Measurements from ENCODE around the gene NFASC. TPM values are rescaled to one million over a fixed set of nuclear protein-coding genes. Genes with fewer than 3 reads are reported as not detected.

Gene NFASC
- total and polyA plus RNA-seq, 2 experiments from 2014 or later: 3.9 to 11.7 TPM

DNA sequence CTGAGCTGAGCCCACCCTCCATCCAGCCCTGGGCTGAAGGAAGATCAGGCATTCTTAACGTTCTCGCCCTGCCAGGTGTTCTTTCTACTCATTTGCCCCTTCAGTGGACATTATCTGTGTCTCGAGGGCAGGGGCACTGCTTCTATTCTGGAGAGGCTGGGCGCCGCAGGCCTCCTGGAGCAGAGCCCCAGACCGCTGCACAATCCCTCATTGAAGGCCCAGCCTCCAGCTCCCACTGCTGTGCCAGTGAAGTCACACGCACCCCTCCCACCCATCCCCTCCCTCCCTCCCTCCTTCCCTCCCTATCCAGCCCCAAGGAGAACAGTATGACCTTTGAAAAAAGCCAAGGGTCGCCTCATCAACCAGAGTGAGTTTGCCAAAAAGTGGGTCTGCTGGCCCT, 76.7 kb downstream of the NFASC start (continued):
- TF ChIP-seq, protein P1, sequence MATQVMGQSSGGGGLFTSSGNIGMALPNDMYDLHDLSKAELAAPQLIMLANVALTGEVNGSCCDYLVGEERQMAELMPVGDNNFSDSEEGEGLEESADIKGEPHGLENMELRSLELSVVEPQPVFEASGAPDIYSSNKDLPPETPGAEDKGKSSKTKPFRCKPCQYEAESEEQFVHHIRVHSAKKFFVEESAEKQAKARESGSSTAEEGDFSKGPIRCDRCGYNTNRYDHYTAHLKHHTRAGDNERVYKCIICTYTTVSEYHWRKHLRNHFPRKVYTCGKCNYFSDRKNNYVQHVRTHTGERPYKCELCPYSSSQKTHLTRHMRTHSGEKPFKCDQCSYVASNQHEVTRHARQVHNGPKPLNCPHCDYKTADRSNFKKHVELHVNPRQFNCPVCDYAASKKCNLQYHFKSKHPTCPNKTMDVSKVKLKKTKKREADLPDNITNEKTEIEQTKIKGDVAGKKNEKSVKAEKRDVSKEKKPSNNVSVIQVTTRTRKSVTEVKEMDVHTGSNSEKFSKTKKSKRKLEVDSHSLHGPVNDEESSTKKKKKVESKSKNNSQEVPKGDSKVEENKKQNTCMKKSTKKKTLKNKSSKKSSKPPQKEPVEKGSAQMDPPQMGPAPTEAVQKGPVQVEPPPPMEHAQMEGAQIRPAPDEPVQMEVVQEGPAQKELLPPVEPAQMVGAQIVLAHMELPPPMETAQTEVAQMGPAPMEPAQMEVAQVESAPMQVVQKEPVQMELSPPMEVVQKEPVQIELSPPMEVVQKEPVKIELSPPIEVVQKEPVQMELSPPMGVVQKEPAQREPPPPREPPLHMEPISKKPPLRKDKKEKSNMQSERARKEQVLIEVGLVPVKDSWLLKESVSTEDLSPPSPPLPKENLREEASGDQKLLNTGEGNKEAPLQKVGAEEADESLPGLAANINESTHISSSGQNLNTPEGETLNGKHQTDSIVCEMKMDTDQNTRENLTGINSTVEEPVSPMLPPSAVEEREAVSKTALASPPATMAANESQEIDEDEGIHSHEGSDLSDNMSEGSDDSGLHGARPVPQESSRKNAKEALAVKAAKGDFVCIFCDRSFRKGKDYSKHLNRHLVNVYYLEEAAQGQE (IDR thresholded peaks at IDR 0.05; ENCODE audit: unreplicated experiment): no peak

GRCh38 chr1:204947747-204948146, 77.1 kb downstream of the NFASC start:
- Mint-ChIP-seq H3K4me1 (peaks cover 13% of the 10 kb centered on the region), H3K27ac (no peak overlapping the region), H3K27me3 (ENCODE audit: insufficient read depth, low read depth, poor library complexity) (peaks cover 3% of the 10 kb centered on the region), H3K9me3 (no peaks in the 10 kb centered on the region), H3K4me3 (no peak overlapping the region), H3K36me3 (ENCODE audit: low read depth) (no peaks in the 10 kb centered on the region)
- TF ChIP-seq NANOG (IDR thresholded peaks at IDR 0.05; ENCODE audit: borderline replicate concordance) (no peak), ZNF114 (CRISPR knock-in tag; IDR thresholded peaks at IDR 0.05) (no peak)
- TF ChIP-seq, protein P1 (IDR thresholded peaks at IDR 0.05; ENCODE audit: unreplicated experiment): no peak
- TF ChIP-seq, protein P2, sequence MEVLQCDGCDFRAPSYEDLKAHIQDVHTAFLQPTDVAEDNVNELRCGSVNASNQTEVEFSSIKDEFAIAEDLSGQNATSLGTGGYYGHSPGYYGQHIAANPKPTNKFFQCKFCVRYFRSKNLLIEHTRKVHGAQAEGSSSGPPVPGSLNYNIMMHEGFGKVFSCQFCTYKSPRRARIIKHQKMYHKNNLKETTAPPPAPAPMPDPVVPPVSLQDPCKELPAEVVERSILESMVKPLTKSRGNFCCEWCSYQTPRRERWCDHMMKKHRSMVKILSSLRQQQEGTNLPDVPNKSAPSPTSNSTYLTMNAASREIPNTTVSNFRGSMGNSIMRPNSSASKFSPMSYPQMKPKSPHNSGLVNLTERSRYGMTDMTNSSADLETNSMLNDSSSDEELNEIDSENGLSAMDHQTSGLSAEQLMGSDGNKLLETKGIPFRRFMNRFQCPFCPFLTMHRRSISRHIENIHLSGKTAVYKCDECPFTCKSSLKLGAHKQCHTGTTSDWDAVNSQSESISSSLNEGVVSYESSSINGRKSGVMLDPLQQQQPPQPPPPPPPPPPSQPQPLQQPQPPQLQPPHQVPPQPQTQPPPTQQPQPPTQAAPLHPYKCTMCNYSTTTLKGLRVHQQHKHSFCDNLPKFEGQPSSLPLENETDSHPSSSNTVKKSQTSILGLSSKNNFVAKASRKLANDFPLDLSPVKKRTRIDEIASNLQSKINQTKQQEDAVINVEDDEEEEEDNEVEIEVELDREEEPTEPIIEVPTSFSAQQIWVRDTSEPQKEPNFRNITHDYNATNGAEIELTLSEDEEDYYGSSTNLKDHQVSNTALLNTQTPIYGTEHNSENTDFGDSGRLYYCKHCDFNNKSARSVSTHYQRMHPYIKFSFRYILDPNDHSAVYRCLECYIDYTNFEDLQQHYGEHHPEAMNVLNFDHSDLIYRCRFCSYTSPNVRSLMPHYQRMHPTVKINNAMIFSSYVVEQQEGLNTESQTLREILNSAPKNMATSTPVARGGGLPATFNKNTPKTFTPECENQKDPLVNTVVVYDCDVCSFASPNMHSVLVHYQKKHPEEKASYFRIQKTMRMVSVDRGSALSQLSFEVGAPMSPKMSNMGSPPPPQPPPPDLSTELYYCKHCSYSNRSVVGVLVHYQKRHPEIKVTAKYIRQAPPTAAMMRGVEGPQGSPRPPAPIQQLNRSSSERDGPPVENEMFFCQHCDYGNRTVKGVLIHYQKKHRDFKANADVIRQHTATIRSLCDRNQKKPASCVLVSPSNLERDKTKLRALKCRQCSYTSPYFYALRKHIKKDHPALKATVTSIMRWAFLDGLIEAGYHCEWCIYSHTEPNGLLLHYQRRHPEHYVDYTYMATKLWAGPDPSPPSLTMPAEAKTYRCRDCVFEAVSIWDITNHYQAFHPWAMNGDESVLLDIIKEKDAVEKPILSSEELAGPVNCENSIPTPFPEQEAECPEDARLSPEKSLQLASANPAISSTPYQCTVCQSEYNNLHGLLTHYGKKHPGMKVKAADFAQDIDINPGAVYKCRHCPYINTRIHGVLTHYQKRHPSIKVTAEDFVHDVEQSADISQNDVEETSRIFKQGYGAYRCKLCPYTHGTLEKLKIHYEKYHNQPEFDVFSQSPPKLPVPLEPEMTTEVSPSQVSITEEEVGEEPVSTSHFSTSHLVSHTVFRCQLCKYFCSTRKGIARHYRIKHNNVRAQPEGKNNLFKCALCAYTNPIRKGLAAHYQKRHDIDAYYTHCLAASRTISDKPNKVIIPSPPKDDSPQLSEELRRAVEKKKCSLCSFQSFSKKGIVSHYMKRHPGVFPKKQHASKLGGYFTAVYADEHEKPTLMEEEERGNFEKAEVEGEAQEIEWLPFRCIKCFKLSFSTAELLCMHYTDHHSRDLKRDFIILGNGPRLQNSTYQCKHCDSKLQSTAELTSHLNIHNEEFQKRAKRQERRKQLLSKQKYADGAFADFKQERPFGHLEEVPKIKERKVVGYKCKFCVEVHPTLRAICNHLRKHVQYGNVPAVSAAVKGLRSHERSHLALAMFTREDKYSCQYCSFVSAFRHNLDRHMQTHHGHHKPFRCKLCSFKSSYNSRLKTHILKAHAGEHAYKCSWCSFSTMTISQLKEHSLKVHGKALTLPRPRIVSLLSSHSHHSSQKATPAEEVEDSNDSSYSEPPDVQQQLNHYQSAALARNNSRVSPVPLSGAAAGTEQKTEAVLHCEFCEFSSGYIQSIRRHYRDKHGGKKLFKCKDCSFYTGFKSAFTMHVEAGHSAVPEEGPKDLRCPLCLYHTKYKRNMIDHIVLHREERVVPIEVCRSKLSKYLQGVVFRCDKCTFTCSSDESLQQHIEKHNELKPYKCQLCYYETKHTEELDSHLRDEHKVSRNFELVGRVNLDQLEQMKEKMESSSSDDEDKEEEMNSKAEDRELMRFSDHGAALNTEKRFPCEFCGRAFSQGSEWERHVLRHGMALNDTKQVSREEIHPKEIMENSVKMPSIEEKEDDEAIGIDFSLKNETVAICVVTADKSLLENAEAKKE (CRISPR knock-in tag; IDR thresholded peaks at IDR 0.05): no peak
- Histone ChIP-seq H3K27ac (ENCODE audit: low read depth) (no peak overlapping the region), H3F3A (replicated peaks; ENCODE audit: low read depth) (no peaks in the 10 kb centered on the region), H4K20me1 (replicated peaks; ENCODE audit: insufficient read depth) (no peaks in the 10 kb centered on the region), H3K36me3 (ENCODE audit: insufficient read depth) (no peaks in the 10 kb centered on the region), H3K27me3 (ENCODE audit: insufficient read depth) (no peaks in the 10 kb centered on the region), H3K4me3 (no peak overlapping the region), H2AFZ (no peak overlapping the region), H3K4me2 (no peak overlapping the region), H3K4me1 (ENCODE audit: insufficient read depth) (no peaks in the 10 kb centered on the region), H3K9me2 (ENCODE audit: insufficient read depth) (no peaks in the 10 kb centered on the region), H3K79me2 (replicated peaks; ENCODE audit: insufficient read depth) (no peaks in the 10 kb centered on the region)
- ATAC-seq (no peak), DNase-seq (ENCODE audit: low spot score) (no peak)
